Natural killer cell (primary cell): ENCODE results near the gene SLFNL1. TPM values are rescaled to one million over a fixed set of nuclear protein-coding genes. Genes with fewer than 3 reads are reported as not detected.

Experiments used
- ATAC-seq, 3 donors: fragments of 150-1000 bp in 2 of 3; fragments of 200-7000 bp in 1 of 3; cut with Tn5 transposase; 1 replicate in 1 of 3; 2 replicates in 2 of 3; pipeline ENCODE4 v1.10.0; 2021; ENCODE audit warnings: mild to moderate bottlenecking in 2 of 3, moderate library complexity in 2 of 3
- DNase-seq, 2 donors: peaks; one replicate each; pipeline versions ENCODE4 v3.0.0 to v3.0.0-alpha.2; 2013 to 2021; ENCODE audit warnings: mixed read lengths in 1 of 2
- H3K27ac ChIP-seq: one replicate; pipeline ENCODE4 v1.5.1; 2013; ENCODE audit warnings: mild to moderate bottlenecking, low read length
- H3K27me3 ChIP-seq: one replicate; pipeline ENCODE4 v1.6.1; 2013; ENCODE audit warnings: low read length; ENCODE audit not compliant: control insufficient read depth, insufficient read depth
- H3K36me3 ChIP-seq: one replicate; pipeline ENCODE4 v1.6.1; 2013; ENCODE audit warnings: low read length; ENCODE audit not compliant: control insufficient read depth, insufficient read depth
- H3K4me1 ChIP-seq: one replicate; pipeline ENCODE4 v1.6.1; 2013; ENCODE audit warnings: low read length; ENCODE audit not compliant: control insufficient read depth, insufficient read depth
- H3K4me3 ChIP-seq: one replicate; pipeline ENCODE4 v1.5.1; 2013; ENCODE audit warnings: low read length
- H3K9me3 ChIP-seq: one replicate; pipeline ENCODE4 v1.6.1; 2013; ENCODE audit warnings: low read length; ENCODE audit not compliant: control insufficient read depth, insufficient read depth
- H3K27ac Mint-ChIP-seq, 2 donors: one replicate each; pipeline ENCODE4 v1.8.0; 2022; ENCODE audit warnings: mild to moderate bottlenecking in 2 of 2, mixed read lengths in 2 of 2, moderate library complexity in 1 of 2
- H3K27me3 Mint-ChIP-seq, 2 donors: one replicate each; pipeline ENCODE4 v1.8.0; 2022; ENCODE audit warnings: low read depth in 2 of 2, mixed read lengths in 2 of 2
- H3K36me3 Mint-ChIP-seq: one replicate; pipeline ENCODE4 v1.8.0; 2022; ENCODE audit warnings: mixed read lengths
- H3K4me1 Mint-ChIP-seq, 2 donors: one replicate each; pipeline ENCODE4 v1.8.0; 2022; ENCODE audit warnings: mixed read lengths in 2 of 2
- H3K4me3 Mint-ChIP-seq: one replicate; pipeline ENCODE4 v1.8.0; 2022; ENCODE audit warnings: mild to moderate bottlenecking, moderate library complexity, mixed read lengths
- H3K9me3 Mint-ChIP-seq, 2 donors: one replicate each; pipeline ENCODE4 v1.8.0; 2022; ENCODE audit warnings: mixed read lengths in 2 of 2
- WGBS: methylation state at CpG from one replicate; pipeline ENCODE4 v1.1.7; 2013; ENCODE audit warnings: missing lambda C conversion rate; ENCODE audit not compliant: insufficient coverage; 5-methylcytosine and 5-hydroxymethylcytosine counted together
- intact Hi-C: fragments of 100-400 bp; cut with micrococcal nuclease; formaldehyde crosslinking; loops from one replicate; pipeline ENCODE4 v1.14.2; 2022
- total RNA-seq, 4 donors: library from RNA; stranded (reverse); fragments of 120-200 nt in 1 of 4; gene quantifications; one replicate each; pipeline versions ENCODE4 v1.2.3 to v1.2.4, GENCODE V29; 2013 to 2022
- TF ChIP-seq, protein P1 (sequence below): fragments of 200-600 bp; IDR thresholded peaks from one replicate; pipeline ENCODE4 v1.8.0; 2022; ENCODE audit warnings: antibody characterized with exemption

SLFNL1 gene
- total RNA-seq, 3 donors from 2014 or later (not counting 1 experiment from before 2014, with no cell fraction given): 0.09 to 0.18 (median 0.09) TPM

DNA sequence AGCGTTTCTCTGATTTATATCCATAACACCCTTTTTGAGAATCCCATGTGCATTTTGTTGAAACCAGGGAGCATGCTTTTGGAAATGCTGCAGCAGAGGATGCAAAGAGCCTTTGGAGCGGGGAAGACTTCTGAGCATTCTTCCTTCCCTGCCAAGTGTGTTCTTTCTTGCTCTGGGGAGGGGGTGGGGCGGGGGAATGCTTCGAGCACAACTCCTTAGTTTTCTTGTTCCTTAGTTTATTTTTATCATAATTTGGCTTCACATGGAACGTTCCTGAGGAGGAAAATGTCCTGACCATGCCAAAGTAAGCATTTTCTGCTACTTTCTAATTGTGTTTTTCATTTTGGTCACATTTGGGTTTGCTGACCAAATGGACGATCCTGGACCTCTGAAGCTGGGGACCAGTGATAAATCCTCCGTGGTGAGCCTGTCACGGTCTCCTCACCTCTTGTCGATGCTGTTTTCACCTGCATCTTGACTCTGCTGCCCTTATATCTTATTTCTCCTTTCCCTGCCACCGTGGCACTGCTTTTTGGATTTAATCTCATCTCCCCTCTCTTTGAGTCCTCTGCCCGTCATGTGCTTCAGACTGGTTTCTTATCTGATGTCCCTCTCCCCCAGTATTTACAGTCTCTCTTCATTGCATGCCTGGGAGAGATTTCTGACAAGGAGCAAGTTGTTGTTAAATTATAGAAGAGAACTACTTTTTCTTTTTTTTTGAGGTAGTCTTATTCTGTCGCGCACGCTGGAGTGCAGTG lies 39.7 kb downstream of the SLFNL1 start:
- H3K36me3 ChIP-seq: peaks cover 29% of the 10 kb centered on the region
- ATAC-seq (no peak), DNase-seq (no peak)
- WGBS: 91% methylated on average over 12 of the region's 14 CpGs
- H3K27me3 ChIP-seq: no peaks in the 10 kb centered on the region
- H3K4me1 Mint-ChIP-seq: peaks cover 13 to 25% of the 10 kb centered on the region in 2 donors
- peak overlapping the region; percentile 35 for H3K4me3 Mint-ChIP-seq
- H3K27me3 Mint-ChIP-seq: no peaks in the 10 kb centered on the region
- TF ChIP-seq, protein P1, sequence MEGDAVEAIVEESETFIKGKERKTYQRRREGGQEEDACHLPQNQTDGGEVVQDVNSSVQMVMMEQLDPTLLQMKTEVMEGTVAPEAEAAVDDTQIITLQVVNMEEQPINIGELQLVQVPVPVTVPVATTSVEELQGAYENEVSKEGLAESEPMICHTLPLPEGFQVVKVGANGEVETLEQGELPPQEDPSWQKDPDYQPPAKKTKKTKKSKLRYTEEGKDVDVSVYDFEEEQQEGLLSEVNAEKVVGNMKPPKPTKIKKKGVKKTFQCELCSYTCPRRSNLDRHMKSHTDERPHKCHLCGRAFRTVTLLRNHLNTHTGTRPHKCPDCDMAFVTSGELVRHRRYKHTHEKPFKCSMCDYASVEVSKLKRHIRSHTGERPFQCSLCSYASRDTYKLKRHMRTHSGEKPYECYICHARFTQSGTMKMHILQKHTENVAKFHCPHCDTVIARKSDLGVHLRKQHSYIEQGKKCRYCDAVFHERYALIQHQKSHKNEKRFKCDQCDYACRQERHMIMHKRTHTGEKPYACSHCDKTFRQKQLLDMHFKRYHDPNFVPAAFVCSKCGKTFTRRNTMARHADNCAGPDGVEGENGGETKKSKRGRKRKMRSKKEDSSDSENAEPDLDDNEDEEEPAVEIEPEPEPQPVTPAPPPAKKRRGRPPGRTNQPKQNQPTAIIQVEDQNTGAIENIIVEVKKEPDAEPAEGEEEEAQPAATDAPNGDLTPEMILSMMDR: no peak
- peak overlapping the region in 1 of 2 donors; percentile 89 for H3K27ac Mint-ChIP-seq
- no peaks in the 10 kb centered on the region for H3K9me3 ChIP-seq
- H3K4me3 ChIP-seq: no peak overlapping the region
- no peak overlapping the region for H3K27ac ChIP-seq
- H3K4me1 ChIP-seq: peaks cover 17% of the 10 kb centered on the region
- intact Hi-C loops: no loop called here
- peaks cover 8% of the 10 kb centered on the region for H3K36me3 Mint-ChIP-seq
- no peaks in the 10 kb centered on the region for H3K9me3 Mint-ChIP-seq

DNA sequence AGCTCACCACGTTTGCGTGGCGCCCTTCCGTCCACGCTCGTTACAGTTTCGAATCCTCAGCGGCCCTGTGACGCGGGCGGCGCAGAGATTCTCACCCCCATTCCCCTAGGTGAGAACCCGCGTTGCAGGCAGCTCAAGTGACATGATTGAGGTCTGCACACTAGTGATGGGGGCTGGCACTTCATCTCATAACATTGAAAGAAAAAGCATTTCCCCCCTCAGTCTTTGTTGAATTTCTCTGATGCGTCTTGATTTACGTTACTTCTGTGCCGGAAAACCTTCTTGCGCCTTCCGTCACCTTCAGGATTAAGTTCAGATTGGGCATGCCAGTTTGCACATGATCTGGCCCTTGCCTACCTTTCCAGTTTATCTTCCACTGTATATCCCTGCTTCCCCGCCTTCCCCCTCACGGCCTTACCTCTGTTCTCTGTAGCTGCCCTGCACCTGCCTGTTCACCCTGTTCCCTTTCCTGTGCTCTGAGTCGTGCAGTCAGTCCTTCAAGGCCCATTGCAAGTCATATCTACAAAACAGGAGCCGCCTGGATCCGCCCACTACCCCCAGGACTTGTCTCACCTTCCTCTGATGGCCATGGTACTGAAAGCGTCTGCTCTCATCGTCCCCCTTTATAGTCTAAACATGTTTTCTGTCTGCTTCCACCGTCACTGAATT lies 40.9 kb downstream of the SLFNL1 start:
- Histone ChIP-seq H3K27ac (peak overlapping the region; percentile 47), H3K9me3 (no peaks in the 10 kb centered on the region), H3K4me1 (peaks cover 17% of the 10 kb centered on the region), H3K27me3 (no peaks in the 10 kb centered on the region), H3K36me3 (peaks cover 18% of the 10 kb centered on the region), H3K4me3 (peak overlapping the region; percentile 35)
- Mint-ChIP-seq H3K27me3 (no peaks in the 10 kb centered on the region), H3K4me3 (peak overlapping the region; percentile 96), H3K9me3 (no peaks in the 10 kb centered on the region), H3K4me1 (peaks cover 13 to 25% of the 10 kb centered on the region in 2 donors), H3K27ac (peak overlapping the region; percentile 89 to 92), H3K36me3 (peaks cover under 1% of the 10 kb centered on the region)
- intact Hi-C loops: loop anchor here (1.0 kb wide), 1 partner anchor 23 kb away; no protein-coding TSS in a partner anchor
- TF ChIP-seq, protein P1: no peak
- ATAC-seq (peak; percentile 53 to 76 (median 63)), DNase-seq (peak; percentile 70 to 79)
- 22% methylated on average over 27 of the region's 27 CpGs for whole genome bisulfite sequencing

DNA sequence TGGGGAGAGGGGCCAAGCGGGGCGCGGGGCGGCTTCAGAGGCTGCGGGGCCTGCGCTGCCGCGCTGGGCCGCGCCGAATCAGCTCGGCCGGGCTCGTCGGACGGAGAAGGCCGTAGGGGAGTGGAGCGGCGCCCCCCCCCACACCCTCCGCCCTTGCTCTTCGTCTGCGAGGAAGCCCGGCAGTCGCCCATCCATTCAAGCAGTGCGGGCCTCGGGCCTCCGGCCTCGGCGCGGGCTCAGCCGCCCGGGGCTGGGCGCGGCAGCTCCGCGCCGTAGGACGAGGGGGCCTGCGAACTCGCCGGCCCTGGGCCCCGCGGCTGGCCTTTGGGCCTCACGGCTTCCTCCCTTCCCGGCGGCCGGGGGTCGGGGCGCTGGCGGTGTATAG lies 41.5 kb downstream of the SLFNL1 start:
- WGBS: under 1% methylated on average over 50 of the region's 50 CpGs
- H3K27me3 Mint-ChIP-seq: no peaks in the 10 kb centered on the region
- peak overlapping the region; percentile 47 for H3K27ac ChIP-seq
- no peaks in the 10 kb centered on the region for H3K27me3 ChIP-seq
- peak overlapping the region; percentile 89 to 92 for H3K27ac Mint-ChIP-seq
- H3K36me3 ChIP-seq: peaks cover 13% of the 10 kb centered on the region
- peak overlapping the region; percentile 35 for H3K4me3 ChIP-seq
- DNase-seq (no peak), ATAC-seq (peak; percentile 29 to 61 (median 44))
- intact Hi-C loops: loop anchor here (1.0 kb wide), 1 partner anchor 23 kb away; no protein-coding TSS in a partner anchor
- no peaks in the 10 kb centered on the region for H3K36me3 Mint-ChIP-seq
- H3K4me1 ChIP-seq: peaks cover 17% of the 10 kb centered on the region
- H3K4me3 Mint-ChIP-seq: peak overlapping the region; percentile 96
- no peaks in the 10 kb centered on the region for H3K9me3 Mint-ChIP-seq
- no peaks in the 10 kb centered on the region for H3K9me3 ChIP-seq
- TF ChIP-seq, protein P1: no peak
- peaks cover 13 to 25% of the 10 kb centered on the region in 2 donors for H3K4me1 Mint-ChIP-seq
